IMR-90 (cell line): ENCODE data around the gene PNO1.

Source experiments
- BHLHE40 ChIP-seq: fragments of 150-350 bp; IDR thresholded peaks from 2 replicates; pipeline ENCODE4 v1.6.1; 2016; ENCODE audit warnings: mild to moderate bottlenecking, low read depth, low read length
- CEBPB ChIP-seq: IDR thresholded peaks from 2 replicates; pipeline ENCODE4 v1.6.1; 2012; ENCODE audit warnings: low read depth, low read length, improper control_type of control experiment
- CHD1 ChIP-seq: IDR thresholded peaks from 2 replicates; pipeline ENCODE4 v1.6.1; 2012; ENCODE audit warnings: low read depth, low read length, improper control_type of control experiment
- ELK1 ChIP-seq: fragments of 150-350 bp; IDR thresholded peaks from 2 replicates; pipeline ENCODE4 v1.6.1; 2016; ENCODE audit warnings: low read depth, mild to moderate bottlenecking, low read length, moderate library complexity, borderline replicate concordance
- FOS ChIP-seq: fragments of 150-350 bp; IDR thresholded peaks from 2 replicates; pipeline ENCODE4 v1.6.1; 2016; ENCODE audit warnings: low read depth, low read length
- MAFK ChIP-seq: IDR thresholded peaks from 2 replicates; pipeline ENCODE4 v1.6.1; 2012; ENCODE audit warnings: low read depth, low read length, improper control_type of control experiment
- MXI1 ChIP-seq: IDR thresholded peaks from 2 replicates; pipeline ENCODE4 v1.6.1; 2012; ENCODE audit warnings: low read depth, mild to moderate bottlenecking, low read length, moderate library complexity, borderline replicate concordance
- POLR2A ChIP-seq: IDR thresholded peaks from 2 replicates; pipeline ENCODE4 v1.6.1; 2012; ENCODE audit warnings: mild to moderate bottlenecking, low read depth, low read length
- RAD21 ChIP-seq: IDR thresholded peaks from 2 replicates; pipeline ENCODE4 v1.6.1; 2012; ENCODE audit warnings: low read length, improper control_type of control experiment
- RCOR1 ChIP-seq: IDR thresholded peaks from 2 replicates; pipeline ENCODE4 v1.6.1; 2012; ENCODE audit warnings: mild to moderate bottlenecking, low read length, improper control_type of control experiment; ENCODE audit not compliant: insufficient replicate concordance
- RFX5 ChIP-seq: IDR thresholded peaks from 2 replicates; pipeline ENCODE4 v1.8.0; 2012; ENCODE audit warnings: low read depth, mild to moderate bottlenecking, low read length, moderate library complexity
- SMC3 ChIP-seq: fragments of 150-350 bp; IDR thresholded peaks from 2 replicates; pipeline ENCODE4 v1.6.1; 2016; ENCODE audit warnings: low read depth, mild to moderate bottlenecking, antibody characterized with exemption, low read length, moderate library complexity
- USF2 ChIP-seq: fragments of 150-350 bp; IDR thresholded peaks from 2 replicates; pipeline ENCODE4 v1.6.1; 2017; ENCODE audit warnings: mild to moderate bottlenecking, antibody characterized with exemption, low read length, low read depth
- TF ChIP-seq, protein P1 (sequence below): conservative IDR thresholded peaks from 2 replicates; pipeline ENCODE4 v1.5.1; 2012; ENCODE audit warnings: mild to moderate bottlenecking, low read depth, low read length, improper control_type of control experiment

DNA sequence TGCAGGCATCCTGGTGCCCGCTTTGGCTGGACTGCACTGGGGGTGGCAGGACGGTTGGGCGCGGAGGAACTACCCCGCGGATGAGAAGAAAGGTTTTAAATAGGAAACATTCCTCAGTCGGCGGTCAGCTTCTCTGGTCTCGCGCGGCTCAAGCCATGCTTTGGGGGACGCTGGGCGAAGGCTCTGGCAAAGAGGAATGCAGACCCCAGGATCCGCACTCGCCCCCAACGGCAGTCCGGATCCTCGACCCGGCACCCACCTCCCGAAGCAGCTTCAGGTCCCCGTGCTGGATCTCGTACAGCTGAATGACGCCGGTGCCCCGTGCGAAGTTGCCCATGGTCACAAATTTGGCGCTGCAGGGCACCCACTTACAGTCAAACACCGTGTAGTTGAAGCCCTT lies 686 bp upstream of the PNO1 start:
- TF ChIP-seq, protein P1, sequence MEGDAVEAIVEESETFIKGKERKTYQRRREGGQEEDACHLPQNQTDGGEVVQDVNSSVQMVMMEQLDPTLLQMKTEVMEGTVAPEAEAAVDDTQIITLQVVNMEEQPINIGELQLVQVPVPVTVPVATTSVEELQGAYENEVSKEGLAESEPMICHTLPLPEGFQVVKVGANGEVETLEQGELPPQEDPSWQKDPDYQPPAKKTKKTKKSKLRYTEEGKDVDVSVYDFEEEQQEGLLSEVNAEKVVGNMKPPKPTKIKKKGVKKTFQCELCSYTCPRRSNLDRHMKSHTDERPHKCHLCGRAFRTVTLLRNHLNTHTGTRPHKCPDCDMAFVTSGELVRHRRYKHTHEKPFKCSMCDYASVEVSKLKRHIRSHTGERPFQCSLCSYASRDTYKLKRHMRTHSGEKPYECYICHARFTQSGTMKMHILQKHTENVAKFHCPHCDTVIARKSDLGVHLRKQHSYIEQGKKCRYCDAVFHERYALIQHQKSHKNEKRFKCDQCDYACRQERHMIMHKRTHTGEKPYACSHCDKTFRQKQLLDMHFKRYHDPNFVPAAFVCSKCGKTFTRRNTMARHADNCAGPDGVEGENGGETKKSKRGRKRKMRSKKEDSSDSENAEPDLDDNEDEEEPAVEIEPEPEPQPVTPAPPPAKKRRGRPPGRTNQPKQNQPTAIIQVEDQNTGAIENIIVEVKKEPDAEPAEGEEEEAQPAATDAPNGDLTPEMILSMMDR, result no peak
- TF ChIP-seq POLR2A (no peak), RCOR1 (no peak), FOS (no peak), RFX5 (no peak), MXI1 (peak; percentile 23; the same call in 1 of the 2 replicates), RAD21 (no peak; the same call in 1 of the 2 replicates), CHD1 (no peak), SMC3 (no peak), CEBPB (no peak), BHLHE40 (peak; percentile 23; the same call in 1 of the 2 replicates), USF2 (no peak), MAFK (no peak), ELK1 (no peak)
